ENCODE results near the gene WDR5. TPM values are rescaled to one million over a fixed set of nuclear protein-coding genes. Genes with fewer than 3 reads are reported as not detected.

WDR5 gene
- total RNA-seq, 1 experiment from 2014 or later, result 62.5 TPM

GRCh38 chr9:134135343-134136117 lies at the start of gene WDR5 (continued):
- TF ChIP-seq AR (CRISPR knock-in tag; IDR thresholded peaks at IDR 0.05) (no peak), MYBL2 (CRISPR knock-in tag; IDR thresholded peaks at IDR 0.05) (peak; percentile 56; the same call in 1 of the 2 replicates), MXD4 (CRISPR knock-in tag; IDR thresholded peaks at IDR 0.05; ENCODE audit: borderline replicate concordance) (no peak), ZNF396 (CRISPR knock-in tag; IDR thresholded peaks at IDR 0.05; ENCODE audit: borderline replicate concordance) (no peak), NR2C2 (CRISPR knock-in tag; IDR thresholded peaks at IDR 0.05) (no peak), TEAD4 (CRISPR knock-in tag; IDR thresholded peaks at IDR 0.05) (no peak), FOXJ3 (CRISPR knock-in tag; IDR thresholded peaks at IDR 0.05; ENCODE audit: borderline replicate concordance) (no peak), ZNF425 (CRISPR knock-in tag; conservative IDR thresholded peaks at IDR 0.05) (no peak), PREB (CRISPR knock-in tag; IDR thresholded peaks at IDR 0.05; ENCODE audit: borderline replicate concordance) (no peak), PRDM15 (CRISPR knock-in tag; IDR thresholded peaks at IDR 0.05) (no peak), GRHL2 (CRISPR knock-in tag; IDR thresholded peaks at IDR 0.05; ENCODE audit: insufficient replicate concordance, severe bottlenecking) (no peak), CBFB (CRISPR knock-in tag; IDR thresholded peaks at IDR 0.05; ENCODE audit: low read depth) (no peak), TCF7 (CRISPR knock-in tag; IDR thresholded peaks at IDR 0.05; ENCODE audit: low read depth) (no peak), SOX15 (CRISPR knock-in tag; IDR thresholded peaks at IDR 0.05) (no peak), TEAD1 (CRISPR knock-in tag; IDR thresholded peaks at IDR 0.05) (no peak), SMAD3 (CRISPR knock-in tag; IDR thresholded peaks at IDR 0.05; ENCODE audit: borderline replicate concordance) (no peak), NFYB (CRISPR knock-in tag; conservative IDR thresholded peaks at IDR 0.05; ENCODE audit: low read depth) (no peak)
- TF ChIP-seq, protein P1, sequence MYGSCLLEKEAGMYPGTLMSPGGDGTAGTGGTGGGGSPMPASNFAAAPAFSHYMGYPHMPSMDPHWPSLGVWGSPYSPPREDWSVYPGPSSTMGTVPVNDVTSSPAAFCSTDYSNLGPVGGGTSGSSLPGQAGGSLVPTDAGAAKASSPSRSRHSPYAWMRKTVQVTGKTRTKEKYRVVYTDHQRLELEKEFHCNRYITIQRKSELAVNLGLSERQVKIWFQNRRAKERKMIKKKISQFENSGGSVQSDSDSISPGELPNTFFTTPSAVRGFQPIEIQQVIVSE (CRISPR knock-in tag; IDR thresholded peaks at IDR 0.05; ENCODE audit: borderline replicate concordance), result no peak
- TF ChIP-seq, protein P2, sequence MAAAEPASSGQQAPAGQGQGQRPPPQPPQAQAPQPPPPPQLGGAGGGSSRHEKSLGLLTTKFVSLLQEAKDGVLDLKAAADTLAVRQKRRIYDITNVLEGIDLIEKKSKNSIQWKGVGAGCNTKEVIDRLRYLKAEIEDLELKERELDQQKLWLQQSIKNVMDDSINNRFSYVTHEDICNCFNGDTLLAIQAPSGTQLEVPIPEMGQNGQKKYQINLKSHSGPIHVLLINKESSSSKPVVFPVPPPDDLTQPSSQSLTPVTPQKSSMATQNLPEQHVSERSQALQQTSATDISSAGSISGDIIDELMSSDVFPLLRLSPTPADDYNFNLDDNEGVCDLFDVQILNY (CRISPR knock-in tag; IDR thresholded peaks at IDR 0.05), result 0 out of 2 replicates have a peak, but pooled peaks have one; percentile 40
- TF ChIP-seq, protein P3, sequence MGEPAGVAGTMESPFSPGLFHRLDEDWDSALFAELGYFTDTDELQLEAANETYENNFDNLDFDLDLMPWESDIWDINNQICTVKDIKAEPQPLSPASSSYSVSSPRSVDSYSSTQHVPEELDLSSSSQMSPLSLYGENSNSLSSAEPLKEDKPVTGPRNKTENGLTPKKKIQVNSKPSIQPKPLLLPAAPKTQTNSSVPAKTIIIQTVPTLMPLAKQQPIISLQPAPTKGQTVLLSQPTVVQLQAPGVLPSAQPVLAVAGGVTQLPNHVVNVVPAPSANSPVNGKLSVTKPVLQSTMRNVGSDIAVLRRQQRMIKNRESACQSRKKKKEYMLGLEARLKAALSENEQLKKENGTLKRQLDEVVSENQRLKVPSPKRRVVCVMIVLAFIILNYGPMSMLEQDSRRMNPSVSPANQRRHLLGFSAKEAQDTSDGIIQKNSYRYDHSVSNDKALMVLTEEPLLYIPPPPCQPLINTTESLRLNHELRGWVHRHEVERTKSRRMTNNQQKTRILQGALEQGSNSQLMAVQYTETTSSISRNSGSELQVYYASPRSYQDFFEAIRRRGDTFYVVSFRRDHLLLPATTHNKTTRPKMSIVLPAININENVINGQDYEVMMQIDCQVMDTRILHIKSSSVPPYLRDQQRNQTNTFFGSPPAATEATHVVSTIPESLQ (CRISPR knock-in tag; IDR thresholded peaks at IDR 0.05), result no peak
